OCI-LY7 (cell line): ENCODE measurements around the gene AGBL1. TPM values are rescaled to one million over a fixed set of nuclear protein-coding genes. Genes with fewer than 3 reads are reported as not detected.

Experiments
- BruUV-seq: library from RNA; stranded (reverse); fragments of 400-500 nt; replicated peaks from 2 replicates; lab custom pipeline; 2021; lab: Mats Ljungman, UMichigan
- CTCF ChIA-PET: fragments of 300-600 bp; sonication (Branson Sonifier 250); formaldehyde crosslinking; loops from one replicate; lab custom pipeline; 2022; ENCODE audit warnings: antibody characterized with exemption; ENCODE audit not compliant: unreplicated experiment; lab: Charles Lee
- POLR2A ChIA-PET: fragments of 300-600 bp; sonication (Branson Sonifier 250); formaldehyde crosslinking; loops from one replicate; lab custom pipeline; 2022; ENCODE audit warnings: antibody characterized with exemption; lab: Charles Lee
- DNase-seq: peaks from one replicate; pipeline ENCODE4 v3.0.0-alpha.2; 2015; ENCODE audit warnings: low spot score
- H2AFZ ChIP-seq: fragments of 200-600 bp; sonication (generic), shearing (Covaris generic); 2 replicates; pipeline ENCODE4 v1.6.1; 2014; ENCODE audit warnings: mild to moderate bottlenecking, antibody characterized with exemption, low read length, moderate library complexity
- H3K27ac ChIP-seq: fragments of 200-600 bp; sonication (generic); 2 replicates; pipeline ENCODE4 v1.5.1; 2014; ENCODE audit warnings: mixed run types, low read depth, mild to moderate bottlenecking, moderate library complexity, low read length, inconsistent platforms; ENCODE audit not compliant: poor library complexity, severe bottlenecking
- H3K36me3 ChIP-seq: fragments of 200-600 bp; sonication (generic); 2 replicates; pipeline ENCODE4 v1.6.1; 2014; ENCODE audit warnings: mild to moderate bottlenecking, antibody characterized with exemption, low read length, moderate library complexity, mixed read lengths; ENCODE audit not compliant: insufficient read depth
- H3K4me1 ChIP-seq: fragments of 200-600 bp; sonication (generic); 2 replicates; pipeline ENCODE4 v1.5.1; 2014; ENCODE audit warnings: mild to moderate bottlenecking, low read length; ENCODE audit not compliant: insufficient read depth, poor library complexity, severe bottlenecking
- H3K4me2 ChIP-seq: fragments of 200-600 bp; sonication (generic); 2 replicates; pipeline ENCODE4 v1.6.1; 2014; ENCODE audit warnings: mild to moderate bottlenecking, low read length
- H3K4me3 ChIP-seq: fragments of 200-600 bp; sonication (generic); 2 replicates; pipeline ENCODE4 v1.5.1; 2014; ENCODE audit warnings: mild to moderate bottlenecking, low read depth, low read length; ENCODE audit not compliant: poor library complexity, severe bottlenecking
- H3K79me2 ChIP-seq: fragments of 200-600 bp; sonication (generic); 2 replicates; pipeline ENCODE4 v1.6.1; 2016; ENCODE audit warnings: low read depth, mild to moderate bottlenecking, low read length, moderate library complexity, mixed read lengths; ENCODE audit not compliant: insufficient read depth
- H3K9me2 ChIP-seq: fragments of 200-600 bp; sonication (generic); 2 replicates; pipeline ENCODE4 v1.6.1; 2016; ENCODE audit warnings: mild to moderate bottlenecking, low read length, mixed read lengths; ENCODE audit not compliant: insufficient read depth
- H3K9me3 ChIP-seq: fragments of 200-600 bp; sonication (generic); 2 replicates; pipeline ENCODE4 v1.6.1; 2014; ENCODE audit warnings: mild to moderate bottlenecking, mixed run types, low read length, mixed read lengths
- H4K20me1 ChIP-seq: fragments of 200-600 bp; sonication (generic); 2 replicates; pipeline ENCODE4 v1.6.1; 2014; ENCODE audit warnings: mild to moderate bottlenecking, antibody characterized with exemption, low read length, moderate library complexity, mixed read lengths; ENCODE audit not compliant: insufficient read depth
- EZH2phosphoT487 ChIP-seq: fragments of 200-600 bp; sonication (generic); IDR thresholded peaks from 2 replicates; pipeline ENCODE4 v1.6.1; 2018; ENCODE audit warnings: low read depth, borderline replicate concordance, mild to moderate bottlenecking, mixed run types, antibody characterized with exemption, low read length, moderate library complexity, mixed read lengths
- intact Hi-C: fragments of 100-400 bp; cut with micrococcal nuclease; formaldehyde crosslinking; loops from one replicate; pipeline ENCODE4 v1.10.0; 2022; ENCODE audit not compliant: unreplicated experiment
- total RNA-seq, 2 experiments: library from RNA; depleted of rRNA in 1 of 2; stranded (reverse); fragments of >200 nt in 1 of 2; shearing (Covaris generic) in 1 of 2; gene quantifications; 2 replicates each; pipeline ENCODE4 v1.2.3, GENCODE V29; 2014 to 2022
- TF ChIP-seq, protein P1 (sequence below): fragments of 200-600 bp; sonication (generic); conservative IDR thresholded peaks from 2 replicates; pipeline ENCODE4 v1.5.1; 2014; ENCODE audit warnings: mild to moderate bottlenecking, antibody characterized with exemption, low read length, moderate library complexity, mixed read lengths

Gene AGBL1
- total RNA-seq, 2 experiments from 2014 or later = not detected

DNA sequence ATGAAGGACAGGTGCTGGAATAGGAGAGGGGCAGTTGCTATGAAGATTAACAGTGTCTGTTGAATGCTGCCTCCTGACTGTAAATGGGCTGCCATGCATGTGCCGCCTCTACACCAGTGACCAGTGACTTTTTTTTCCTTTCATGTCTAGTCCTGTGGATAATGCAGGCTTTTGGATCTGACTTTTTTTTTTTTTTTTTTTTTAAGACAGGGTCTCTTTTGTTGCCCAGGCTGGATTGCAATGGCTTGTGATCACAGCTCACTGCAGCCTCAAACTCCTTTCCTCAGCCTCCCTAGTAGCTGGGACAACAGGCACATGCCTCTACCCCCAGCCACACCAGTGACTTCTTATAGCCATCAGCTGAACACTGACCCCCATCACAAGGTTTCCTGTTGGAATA is 41.2 kb upstream of the AGBL1 start:
- no peak overlapping the region for H3K4me2 ChIP-seq
- CTCF ChIA-PET = no interaction called here
- H3K4me1 ChIP-seq = no peaks in the 10 kb centered on the region
- no TSS peak for BruUV-seq
- DNase-seq = no peak
- H2AFZ ChIP-seq = no peak overlapping the region
- H3K9me2 ChIP-seq = no peaks in the 10 kb centered on the region
- H3K4me3 ChIP-seq = no peak overlapping the region
- no peaks in the 10 kb centered on the region for H3K79me2 ChIP-seq
- H4K20me1 ChIP-seq = no peaks in the 10 kb centered on the region
- intact Hi-C loops = no loop called here
- H3K27ac ChIP-seq = no peak overlapping the region
- H3K36me3 ChIP-seq = no peaks in the 10 kb centered on the region
- no peak for TF ChIP-seq EZH2phosphoT487
- TF ChIP-seq, protein P1, sequence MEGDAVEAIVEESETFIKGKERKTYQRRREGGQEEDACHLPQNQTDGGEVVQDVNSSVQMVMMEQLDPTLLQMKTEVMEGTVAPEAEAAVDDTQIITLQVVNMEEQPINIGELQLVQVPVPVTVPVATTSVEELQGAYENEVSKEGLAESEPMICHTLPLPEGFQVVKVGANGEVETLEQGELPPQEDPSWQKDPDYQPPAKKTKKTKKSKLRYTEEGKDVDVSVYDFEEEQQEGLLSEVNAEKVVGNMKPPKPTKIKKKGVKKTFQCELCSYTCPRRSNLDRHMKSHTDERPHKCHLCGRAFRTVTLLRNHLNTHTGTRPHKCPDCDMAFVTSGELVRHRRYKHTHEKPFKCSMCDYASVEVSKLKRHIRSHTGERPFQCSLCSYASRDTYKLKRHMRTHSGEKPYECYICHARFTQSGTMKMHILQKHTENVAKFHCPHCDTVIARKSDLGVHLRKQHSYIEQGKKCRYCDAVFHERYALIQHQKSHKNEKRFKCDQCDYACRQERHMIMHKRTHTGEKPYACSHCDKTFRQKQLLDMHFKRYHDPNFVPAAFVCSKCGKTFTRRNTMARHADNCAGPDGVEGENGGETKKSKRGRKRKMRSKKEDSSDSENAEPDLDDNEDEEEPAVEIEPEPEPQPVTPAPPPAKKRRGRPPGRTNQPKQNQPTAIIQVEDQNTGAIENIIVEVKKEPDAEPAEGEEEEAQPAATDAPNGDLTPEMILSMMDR = no peak
- no peaks in the 10 kb centered on the region for H3K9me3 ChIP-seq
- POLR2A ChIA-PET = no interaction called here

DNA sequence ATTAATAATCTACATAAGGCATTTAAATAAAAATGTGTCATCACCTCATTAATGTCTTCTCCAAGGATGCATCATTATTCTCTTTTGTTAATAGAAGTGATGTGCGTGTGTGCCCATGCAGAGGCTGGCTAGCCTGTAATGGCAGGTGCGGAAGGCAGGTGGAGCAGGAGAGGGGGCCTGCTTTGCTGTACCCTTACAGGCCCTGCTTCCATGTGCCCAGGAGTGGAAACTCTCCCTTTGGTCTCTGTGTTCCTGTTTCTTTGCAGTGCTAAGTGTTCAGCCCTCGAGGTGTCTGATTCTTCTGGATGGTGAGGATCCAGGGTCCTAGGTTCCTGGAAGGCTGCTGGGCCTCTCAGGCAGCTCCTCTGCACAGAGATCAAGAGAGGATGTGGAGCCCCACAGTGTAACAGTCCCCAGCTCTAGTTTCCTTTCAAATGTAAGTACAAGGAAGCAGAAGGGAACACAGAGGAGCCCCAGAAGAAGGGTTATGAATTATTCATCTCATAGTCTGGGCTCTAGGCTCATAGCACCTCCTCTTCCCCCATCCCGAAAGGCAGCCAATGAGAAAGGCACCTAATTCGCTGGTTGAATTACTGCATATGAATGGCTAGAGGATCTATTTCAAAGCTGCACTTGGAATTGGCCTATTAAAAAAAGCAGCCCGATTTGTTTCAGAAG is 39.2 kb upstream of the AGBL1 start:
- CTCF ChIA-PET = no interaction called here
- no peaks in the 10 kb centered on the region for H3K4me1 ChIP-seq
- no peaks in the 10 kb centered on the region for H3K9me3 ChIP-seq
- BruUV-seq = no TSS peak
- no peak overlapping the region for H3K4me3 ChIP-seq
- H3K27ac ChIP-seq = no peak overlapping the region
- no peaks in the 10 kb centered on the region for H4K20me1 ChIP-seq
- H3K79me2 ChIP-seq = no peaks in the 10 kb centered on the region
- H3K9me2 ChIP-seq = no peaks in the 10 kb centered on the region
- DNase-seq = no peak
- H3K4me2 ChIP-seq = no peak overlapping the region
- H2AFZ ChIP-seq = no peak overlapping the region
- intact Hi-C loops = no loop called here
- POLR2A ChIA-PET = interaction anchor here (0.6 kb wide), 1 partner anchor 1125 kb away, joined by 3 read pairs; no protein-coding TSS in a partner anchor
- TF ChIP-seq EZH2phosphoT487 = no peak
- TF ChIP-seq, protein P1 = no peak
- H3K36me3 ChIP-seq = no peaks in the 10 kb centered on the region

DNA sequence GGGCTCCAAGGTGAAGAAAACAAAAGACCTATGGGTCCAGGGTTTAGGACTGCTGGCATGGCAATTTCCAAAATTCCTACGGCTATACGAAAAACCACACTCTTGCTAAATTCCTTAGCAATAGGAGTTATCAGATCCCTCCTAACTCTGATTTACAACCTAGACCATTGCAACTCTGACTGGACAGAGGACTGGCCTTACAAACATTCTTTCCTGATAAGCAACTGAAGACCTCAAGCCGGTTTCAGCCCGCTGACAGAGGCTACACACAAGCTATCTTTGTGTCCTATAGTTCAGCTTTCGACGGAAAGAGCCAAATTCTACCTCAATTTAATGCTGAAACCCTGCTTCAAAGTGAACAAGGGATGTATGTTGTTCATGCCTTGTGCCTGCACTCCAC is 38.3 kb upstream of the AGBL1 start:
- Histone ChIP-seq H3K9me2 (no peaks in the 10 kb centered on the region), H3K79me2 (no peaks in the 10 kb centered on the region), H3K4me3 (no peak overlapping the region), H3K4me1 (no peaks in the 10 kb centered on the region), H2AFZ (no peak overlapping the region), H3K27ac (no peak overlapping the region), H3K4me2 (no peak overlapping the region), H3K9me3 (no peaks in the 10 kb centered on the region), H3K36me3 (no peaks in the 10 kb centered on the region), H4K20me1 (no peaks in the 10 kb centered on the region)
- intact Hi-C loops = no loop called here
- no peak for DNase-seq
- no TSS peak for BruUV-seq
- POLR2A ChIA-PET = interaction anchor here (1.0 kb wide), 1 partner anchor 28 kb away, joined by 3 read pairs; no protein-coding TSS in a partner anchor
- CTCF ChIA-PET = no interaction called here
- TF ChIP-seq, protein P1 = no peak
- TF ChIP-seq EZH2phosphoT487 = no peak
